ENCODE measurements around the gene ZNF408. TPM values are rescaled to one million over a fixed set of nuclear protein-coding genes. Genes with fewer than 3 reads are reported as not detected.

The ZNF408 gene
- polyA plus RNA-seq, 2 of the 4 experiments (the other 2 are of a cell fraction), result 6.7 to 16.7 TPM

DNA sequence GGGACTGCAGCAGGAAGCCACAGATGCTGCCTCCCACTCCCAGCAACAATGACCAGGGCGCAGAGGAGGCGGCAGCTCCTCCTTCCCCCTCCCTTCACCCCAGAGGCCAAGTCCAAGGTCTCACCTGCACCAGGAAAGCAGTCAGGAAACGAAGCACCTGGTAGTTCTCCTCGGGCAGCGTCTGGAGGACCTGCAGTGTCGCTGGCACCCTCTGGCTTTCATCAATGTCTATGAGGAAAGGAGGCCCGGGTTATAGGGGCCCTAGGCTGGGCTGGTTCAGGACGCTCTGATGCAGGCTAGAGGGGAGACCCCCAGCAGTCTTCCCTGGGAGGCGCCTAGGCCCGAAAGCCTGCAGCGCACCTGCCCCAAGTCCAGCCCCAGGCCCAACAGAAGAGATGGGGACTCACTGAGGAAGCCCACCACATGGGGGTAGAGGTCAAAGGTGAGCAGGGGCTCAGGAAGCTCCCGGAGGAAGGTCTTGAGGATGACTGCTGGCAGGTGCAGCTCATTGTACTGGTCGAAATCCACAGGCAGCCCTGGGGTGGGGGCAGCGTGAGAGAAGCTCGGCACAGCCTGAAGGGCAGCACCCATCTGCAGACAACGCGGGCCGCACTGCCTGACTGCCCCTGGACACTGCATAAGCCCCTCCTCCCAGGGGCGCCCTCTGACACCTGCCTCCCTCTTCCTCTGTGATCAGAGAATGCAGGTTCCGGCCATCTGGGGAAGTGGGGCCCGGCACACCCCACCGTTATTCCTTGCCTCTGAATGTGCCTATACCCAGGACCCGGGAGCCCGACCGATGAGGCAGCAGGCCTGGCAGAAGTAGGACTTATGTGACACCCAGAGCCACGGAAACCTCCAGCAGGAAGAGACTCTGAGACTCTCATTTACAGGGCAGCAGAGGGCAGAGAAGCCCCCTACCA lies 21.3 kb upstream of the ZNF408 start (continued):
- TF ChIP-seq, protein P1, sequence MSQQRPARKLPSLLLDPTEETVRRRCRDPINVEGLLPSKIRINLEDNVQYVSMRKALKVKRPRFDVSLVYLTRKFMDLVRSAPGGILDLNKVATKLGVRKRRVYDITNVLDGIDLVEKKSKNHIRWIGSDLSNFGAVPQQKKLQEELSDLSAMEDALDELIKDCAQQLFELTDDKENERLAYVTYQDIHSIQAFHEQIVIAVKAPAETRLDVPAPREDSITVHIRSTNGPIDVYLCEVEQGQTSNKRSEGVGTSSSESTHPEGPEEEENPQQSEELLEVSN (IDR thresholded peaks at IDR 0.05; ENCODE audit: borderline replicate concordance, low read depth), result no peak
- TF ChIP-seq JUN (IDR thresholded peaks at IDR 0.05) (no peak), MAX (IDR thresholded peaks at IDR 0.05) (no peak), ATOH8 (CRISPR knock-in tag; IDR thresholded peaks at IDR 0.05; ENCODE audit: low read depth) (no peak), TP53 (CRISPR knock-in tag; IDR thresholded peaks at IDR 0.05) (no peak), CHD4 (IDR thresholded peaks at IDR 0.05; ENCODE audit: borderline replicate concordance) (no peak)

DNA sequence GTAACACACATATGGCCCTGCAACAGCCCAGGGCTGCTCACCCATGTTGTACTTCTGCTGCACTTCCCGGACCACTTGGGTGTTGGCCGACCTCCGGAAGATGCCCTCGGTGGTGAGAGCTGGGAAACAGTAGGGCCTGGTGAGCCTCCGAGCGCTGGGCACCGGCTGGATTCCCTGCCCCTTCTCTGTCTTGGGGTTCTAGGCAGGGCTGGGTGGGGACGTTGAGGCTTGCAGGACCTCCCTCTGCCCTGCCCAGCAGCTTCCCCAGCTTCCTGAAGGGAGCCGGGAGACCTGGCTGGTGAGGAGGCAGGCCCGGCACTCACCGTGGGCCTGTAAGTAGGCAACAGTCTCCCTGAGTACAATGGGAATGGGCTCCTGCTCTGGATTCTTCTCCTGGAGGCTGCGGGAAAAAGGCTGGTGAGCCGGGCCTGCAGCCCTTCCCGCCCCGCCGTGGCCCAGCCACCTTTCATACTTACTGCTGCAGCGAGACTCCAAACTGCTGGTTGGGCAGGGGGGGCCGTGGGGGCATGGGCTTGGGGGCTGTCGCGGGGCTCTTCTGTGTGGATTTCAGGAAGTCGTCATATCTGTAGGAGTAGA lies 20.6 kb upstream of the ZNF408 start:
- 90% methylated on average over 17 of the region's 21 CpGs for WGBS (ENCODE audit: missing lambda C conversion rate)
- no peaks in the 10 kb centered on the region for H3K9me3 ChIP-seq
- H3K4me1 ChIP-seq, result peaks cover 12% of the 10 kb centered on the region
- no peak overlapping the region for H3K4me3 ChIP-seq
- no peak for TF ChIP-seq POLR2AphosphoS2 (conservative IDR thresholded peaks at IDR 0.05; ENCODE audit: low read length)
- no peak for TF ChIP-seq EHF (CRISPR knock-in tag; IDR thresholded peaks at IDR 0.05)
- TF ChIP-seq, protein P2, sequence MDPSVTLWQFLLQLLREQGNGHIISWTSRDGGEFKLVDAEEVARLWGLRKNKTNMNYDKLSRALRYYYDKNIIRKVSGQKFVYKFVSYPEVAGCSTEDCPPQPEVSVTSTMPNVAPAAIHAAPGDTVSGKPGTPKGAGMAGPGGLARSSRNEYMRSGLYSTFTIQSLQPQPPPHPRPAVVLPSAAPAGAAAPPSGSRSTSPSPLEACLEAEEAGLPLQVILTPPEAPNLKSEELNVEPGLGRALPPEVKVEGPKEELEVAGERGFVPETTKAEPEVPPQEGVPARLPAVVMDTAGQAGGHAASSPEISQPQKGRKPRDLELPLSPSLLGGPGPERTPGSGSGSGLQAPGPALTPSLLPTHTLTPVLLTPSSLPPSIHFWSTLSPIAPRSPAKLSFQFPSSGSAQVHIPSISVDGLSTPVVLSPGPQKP (IDR thresholded peaks at IDR 0.05; ENCODE audit: low read depth, low read length), result no peak
- no peak for TF ChIP-seq REST (IDR thresholded peaks at IDR 0.05)
- no peak for TF ChIP-seq KDM5A (IDR thresholded peaks at IDR 0.05)
- TF ChIP-seq, protein P1 (IDR thresholded peaks at IDR 0.05; ENCODE audit: borderline replicate concordance, low read depth), result no peak
- TF ChIP-seq MAZ (IDR thresholded peaks at IDR 0.05; ENCODE audit: borderline replicate concordance, low read depth, low read length), result no peak
- no peak for TF ChIP-seq MAX (IDR thresholded peaks at IDR 0.05)
- ATAC-seq, result no peak
- ChIA-PET CTCF (interaction anchor here (1.1 kb wide), 1 partner anchor 11 kb away, joined by 4 read pairs; no protein-coding TSS in a partner anchor), POLR2A (no interaction called here)
- H3K4me2 ChIP-seq, result no peak overlapping the region
- DNase-seq (ENCODE audit: low read depth in 1 of 2, low spot score in 1 of 2), result no peak
- no peak for FAIRE-seq
- H3K27ac ChIP-seq, result no peak overlapping the region

DNA sequence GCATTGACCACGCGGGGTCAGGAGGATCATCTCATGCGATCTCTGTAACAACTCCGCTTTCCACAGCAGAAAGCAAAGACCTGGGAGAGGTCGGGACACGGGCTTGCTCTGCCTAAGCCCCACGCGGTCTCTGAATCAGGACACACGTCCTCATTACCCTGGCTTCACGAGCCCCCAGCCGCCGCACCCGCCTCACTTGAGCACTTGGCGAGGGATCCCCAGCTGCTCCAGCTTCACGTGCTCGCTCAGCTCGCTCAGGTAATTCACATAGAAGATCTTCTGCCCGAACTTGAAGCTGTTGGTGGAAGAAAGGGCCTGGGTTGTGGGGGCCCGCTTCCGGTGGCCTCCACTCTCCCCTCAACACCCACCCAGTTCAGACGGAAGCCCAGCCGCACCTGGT lies 20.0 kb upstream of the ZNF408 start:
- DNase-seq (ENCODE audit: low read depth in 1 of 2, low spot score in 1 of 2) (no peak), ATAC-seq (no peak), FAIRE-seq (no peak)
- Histone ChIP-seq H3K9me3 (no peaks in the 10 kb centered on the region), H3K4me3 (no peak overlapping the region), H3K27ac (no peak overlapping the region), H3K4me1 (peaks cover 7% of the 10 kb centered on the region), H3K4me2 (no peak overlapping the region)
- WGBS (ENCODE audit: missing lambda C conversion rate), result 96% methylated on average over 22 of the region's 22 CpGs
- CTCF ChIA-PET, result interaction anchor here (1.1 to 1.2 kb wide), 2 partner anchors 11 to 21 kb away, joined by 3 to 4 read pairs; no protein-coding TSS in a partner anchor
- POLR2A ChIA-PET, result no interaction called here
- TF ChIP-seq, protein P3, sequence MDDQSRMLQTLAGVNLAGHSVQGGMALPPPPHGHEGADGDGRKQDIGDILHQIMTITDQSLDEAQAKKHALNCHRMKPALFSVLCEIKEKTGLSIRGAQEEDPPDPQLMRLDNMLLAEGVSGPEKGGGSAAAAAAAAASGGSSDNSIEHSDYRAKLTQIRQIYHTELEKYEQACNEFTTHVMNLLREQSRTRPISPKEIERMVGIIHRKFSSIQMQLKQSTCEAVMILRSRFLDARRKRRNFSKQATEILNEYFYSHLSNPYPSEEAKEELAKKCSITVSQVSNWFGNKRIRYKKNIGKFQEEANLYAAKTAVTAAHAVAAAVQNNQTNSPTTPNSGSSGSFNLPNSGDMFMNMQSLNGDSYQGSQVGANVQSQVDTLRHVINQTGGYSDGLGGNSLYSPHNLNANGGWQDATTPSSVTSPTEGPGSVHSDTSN (IDR thresholded peaks at IDR 0.05), result no peak
- no peak for TF ChIP-seq HOXB5 (CRISPR knock-in tag; IDR thresholded peaks at IDR 0.05)
- no peak for TF ChIP-seq HOXB13 (CRISPR knock-in tag; IDR thresholded peaks at IDR 0.05; ENCODE audit: low read depth)
- TF ChIP-seq CHD2 (IDR thresholded peaks at IDR 0.05; ENCODE audit: low read length, partially characterized antibody), result no peak
- TF ChIP-seq HDAC2 (IDR thresholded peaks at IDR 0.05), result no peak
- no peak for TF ChIP-seq NR3C1 (IDR thresholded peaks at IDR 0.05)
- TF ChIP-seq NPAS2 (CRISPR knock-in tag; IDR thresholded peaks at IDR 0.05; ENCODE audit: borderline replicate concordance), result no peak
- no peak for TF ChIP-seq JUN (IDR thresholded peaks at IDR 0.05)
- TF ChIP-seq HOXA7 (CRISPR knock-in tag; IDR thresholded peaks at IDR 0.05), result no peak
- TF ChIP-seq ZC3H11A (IDR thresholded peaks at IDR 0.05), result no peak
- TF ChIP-seq EHF (CRISPR knock-in tag; IDR thresholded peaks at IDR 0.05), result no peak
- TF ChIP-seq FOXS1 (CRISPR knock-in tag; IDR thresholded peaks at IDR 0.05), result no peak
- TF ChIP-seq HES2 (IDR thresholded peaks at IDR 0.05), result no peak
- no peak for TF ChIP-seq RFX5 (IDR thresholded peaks at IDR 0.05)

Measured in A549 (cell line).